ENCODE measurements around the gene BCDIN3D. TPM values are rescaled to one million over a fixed set of nuclear protein-coding genes. Genes with fewer than 3 reads are reported as not detected.

BCDIN3D gene
- total and polyA plus RNA-seq, 9 of the 15 experiments (the other 6 are each of a cell fraction or from before 2014, with no cell fraction given) = 3.7 to 6.9 (median 5.6) TPM

DNA sequence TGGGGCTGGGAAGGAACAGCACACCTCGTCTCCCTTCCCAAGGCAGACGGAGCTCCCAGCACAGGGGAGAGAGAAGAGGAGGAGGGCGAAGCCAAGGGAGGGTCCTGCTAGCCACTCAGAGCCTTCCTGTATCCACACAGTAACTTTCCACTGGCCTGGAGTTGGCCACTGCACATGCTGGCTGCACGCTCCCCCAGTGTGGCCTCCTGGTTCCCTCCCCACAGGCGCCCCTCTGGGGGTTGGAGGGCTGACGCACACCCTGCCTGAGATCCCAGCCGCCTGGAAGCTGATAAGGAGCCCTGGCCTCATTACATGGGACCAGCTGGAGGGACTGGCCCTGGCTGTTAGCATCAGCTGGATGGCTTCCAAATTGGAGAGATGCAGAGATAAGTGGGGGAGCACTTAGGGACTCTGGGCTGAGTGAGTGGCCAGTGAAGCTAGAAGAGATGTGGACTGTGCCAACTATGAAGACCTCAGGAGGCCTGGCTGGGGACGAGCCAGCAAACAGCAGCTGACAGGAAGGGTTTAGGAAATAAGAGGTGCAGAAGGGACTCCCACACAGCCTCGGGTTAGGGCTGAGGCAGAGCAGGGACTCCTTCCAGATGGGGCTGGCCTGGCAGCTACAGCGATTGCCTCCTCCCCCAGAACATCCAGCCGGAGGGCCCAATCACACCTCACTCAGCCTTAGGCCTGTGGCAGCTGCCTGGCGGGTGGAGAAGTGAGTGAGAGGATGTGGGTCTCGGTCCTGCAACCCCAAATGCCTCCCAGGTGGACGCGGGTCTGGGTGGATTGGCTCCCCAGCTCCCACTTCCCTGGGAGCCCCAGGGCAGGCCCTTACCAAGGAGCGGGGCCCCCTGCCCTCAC is 26.3 kb upstream of the BCDIN3D start (continued):
- TF ChIP-seq, protein P1, sequence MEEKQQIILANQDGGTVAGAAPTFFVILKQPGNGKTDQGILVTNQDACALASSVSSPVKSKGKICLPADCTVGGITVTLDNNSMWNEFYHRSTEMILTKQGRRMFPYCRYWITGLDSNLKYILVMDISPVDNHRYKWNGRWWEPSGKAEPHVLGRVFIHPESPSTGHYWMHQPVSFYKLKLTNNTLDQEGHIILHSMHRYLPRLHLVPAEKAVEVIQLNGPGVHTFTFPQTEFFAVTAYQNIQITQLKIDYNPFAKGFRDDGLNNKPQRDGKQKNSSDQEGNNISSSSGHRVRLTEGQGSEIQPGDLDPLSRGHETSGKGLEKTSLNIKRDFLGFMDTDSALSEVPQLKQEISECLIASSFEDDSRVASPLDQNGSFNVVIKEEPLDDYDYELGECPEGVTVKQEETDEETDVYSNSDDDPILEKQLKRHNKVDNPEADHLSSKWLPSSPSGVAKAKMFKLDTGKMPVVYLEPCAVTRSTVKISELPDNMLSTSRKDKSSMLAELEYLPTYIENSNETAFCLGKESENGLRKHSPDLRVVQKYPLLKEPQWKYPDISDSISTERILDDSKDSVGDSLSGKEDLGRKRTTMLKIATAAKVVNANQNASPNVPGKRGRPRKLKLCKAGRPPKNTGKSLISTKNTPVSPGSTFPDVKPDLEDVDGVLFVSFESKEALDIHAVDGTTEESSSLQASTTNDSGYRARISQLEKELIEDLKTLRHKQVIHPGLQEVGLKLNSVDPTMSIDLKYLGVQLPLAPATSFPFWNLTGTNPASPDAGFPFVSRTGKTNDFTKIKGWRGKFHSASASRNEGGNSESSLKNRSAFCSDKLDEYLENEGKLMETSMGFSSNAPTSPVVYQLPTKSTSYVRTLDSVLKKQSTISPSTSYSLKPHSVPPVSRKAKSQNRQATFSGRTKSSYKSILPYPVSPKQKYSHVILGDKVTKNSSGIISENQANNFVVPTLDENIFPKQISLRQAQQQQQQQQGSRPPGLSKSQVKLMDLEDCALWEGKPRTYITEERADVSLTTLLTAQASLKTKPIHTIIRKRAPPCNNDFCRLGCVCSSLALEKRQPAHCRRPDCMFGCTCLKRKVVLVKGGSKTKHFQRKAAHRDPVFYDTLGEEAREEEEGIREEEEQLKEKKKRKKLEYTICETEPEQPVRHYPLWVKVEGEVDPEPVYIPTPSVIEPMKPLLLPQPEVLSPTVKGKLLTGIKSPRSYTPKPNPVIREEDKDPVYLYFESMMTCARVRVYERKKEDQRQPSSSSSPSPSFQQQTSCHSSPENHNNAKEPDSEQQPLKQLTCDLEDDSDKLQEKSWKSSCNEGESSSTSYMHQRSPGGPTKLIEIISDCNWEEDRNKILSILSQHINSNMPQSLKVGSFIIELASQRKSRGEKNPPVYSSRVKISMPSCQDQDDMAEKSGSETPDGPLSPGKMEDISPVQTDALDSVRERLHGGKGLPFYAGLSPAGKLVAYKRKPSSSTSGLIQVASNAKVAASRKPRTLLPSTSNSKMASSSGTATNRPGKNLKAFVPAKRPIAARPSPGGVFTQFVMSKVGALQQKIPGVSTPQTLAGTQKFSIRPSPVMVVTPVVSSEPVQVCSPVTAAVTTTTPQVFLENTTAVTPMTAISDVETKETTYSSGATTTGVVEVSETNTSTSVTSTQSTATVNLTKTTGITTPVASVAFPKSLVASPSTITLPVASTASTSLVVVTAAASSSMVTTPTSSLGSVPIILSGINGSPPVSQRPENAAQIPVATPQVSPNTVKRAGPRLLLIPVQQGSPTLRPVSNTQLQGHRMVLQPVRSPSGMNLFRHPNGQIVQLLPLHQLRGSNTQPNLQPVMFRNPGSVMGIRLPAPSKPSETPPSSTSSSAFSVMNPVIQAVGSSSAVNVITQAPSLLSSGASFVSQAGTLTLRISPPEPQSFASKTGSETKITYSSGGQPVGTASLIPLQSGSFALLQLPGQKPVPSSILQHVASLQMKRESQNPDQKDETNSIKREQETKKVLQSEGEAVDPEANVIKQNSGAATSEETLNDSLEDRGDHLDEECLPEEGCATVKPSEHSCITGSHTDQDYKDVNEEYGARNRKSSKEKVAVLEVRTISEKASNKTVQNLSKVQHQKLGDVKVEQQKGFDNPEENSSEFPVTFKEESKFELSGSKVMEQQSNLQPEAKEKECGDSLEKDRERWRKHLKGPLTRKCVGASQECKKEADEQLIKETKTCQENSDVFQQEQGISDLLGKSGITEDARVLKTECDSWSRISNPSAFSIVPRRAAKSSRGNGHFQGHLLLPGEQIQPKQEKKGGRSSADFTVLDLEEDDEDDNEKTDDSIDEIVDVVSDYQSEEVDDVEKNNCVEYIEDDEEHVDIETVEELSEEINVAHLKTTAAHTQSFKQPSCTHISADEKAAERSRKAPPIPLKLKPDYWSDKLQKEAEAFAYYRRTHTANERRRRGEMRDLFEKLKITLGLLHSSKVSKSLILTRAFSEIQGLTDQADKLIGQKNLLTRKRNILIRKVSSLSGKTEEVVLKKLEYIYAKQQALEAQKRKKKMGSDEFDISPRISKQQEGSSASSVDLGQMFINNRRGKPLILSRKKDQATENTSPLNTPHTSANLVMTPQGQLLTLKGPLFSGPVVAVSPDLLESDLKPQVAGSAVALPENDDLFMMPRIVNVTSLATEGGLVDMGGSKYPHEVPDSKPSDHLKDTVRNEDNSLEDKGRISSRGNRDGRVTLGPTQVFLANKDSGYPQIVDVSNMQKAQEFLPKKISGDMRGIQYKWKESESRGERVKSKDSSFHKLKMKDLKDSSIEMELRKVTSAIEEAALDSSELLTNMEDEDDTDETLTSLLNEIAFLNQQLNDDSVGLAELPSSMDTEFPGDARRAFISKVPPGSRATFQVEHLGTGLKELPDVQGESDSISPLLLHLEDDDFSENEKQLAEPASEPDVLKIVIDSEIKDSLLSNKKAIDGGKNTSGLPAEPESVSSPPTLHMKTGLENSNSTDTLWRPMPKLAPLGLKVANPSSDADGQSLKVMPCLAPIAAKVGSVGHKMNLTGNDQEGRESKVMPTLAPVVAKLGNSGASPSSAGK (IDR thresholded peaks at IDR 0.05) = peak; percentile 92
- TF ChIP-seq SIRT6 (IDR thresholded peaks at IDR 0.05; ENCODE audit: low read depth, low read length) = no peak
- TF ChIP-seq, protein P2, sequence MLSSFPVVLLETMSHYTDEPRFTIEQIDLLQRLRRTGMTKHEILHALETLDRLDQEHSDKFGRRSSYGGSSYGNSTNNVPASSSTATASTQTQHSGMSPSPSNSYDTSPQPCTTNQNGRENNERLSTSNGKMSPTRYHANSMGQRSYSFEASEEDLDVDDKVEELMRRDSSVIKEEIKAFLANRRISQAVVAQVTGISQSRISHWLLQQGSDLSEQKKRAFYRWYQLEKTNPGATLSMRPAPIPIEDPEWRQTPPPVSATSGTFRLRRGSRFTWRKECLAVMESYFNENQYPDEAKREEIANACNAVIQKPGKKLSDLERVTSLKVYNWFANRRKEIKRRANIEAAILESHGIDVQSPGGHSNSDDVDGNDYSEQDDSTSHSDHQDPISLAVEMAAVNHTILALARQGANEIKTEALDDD (IDR thresholded peaks at IDR 0.05) = no peak
- no peak for TF ChIP-seq PHTF2 (CRISPR knock-in tag; IDR thresholded peaks at IDR 0.05)
- no peak; the same call in 1 of the 2 replicates for TF ChIP-seq ZNF274 (IDR thresholded peaks at IDR 0.05; ENCODE audit: borderline replicate concordance, low read depth, low read length)
- no peak for TF ChIP-seq ESRRB (CRISPR knock-in tag; IDR thresholded peaks at IDR 0.05; ENCODE audit: borderline replicate concordance)
- no peak for TF ChIP-seq KLF1 (tag; IDR thresholded peaks at IDR 0.05)
- TF ChIP-seq CXXC5 (CRISPR knock-in tag; IDR thresholded peaks at IDR 0.05) = peak; percentile 96
- no peak for TF ChIP-seq SNRNP70 (optimal IDR thresholded peaks at IDR 0.05; ENCODE audit: low read depth, low read length)
- no peak for TF ChIP-seq PURB (CRISPR knock-in tag; IDR thresholded peaks at IDR 0.05; ENCODE audit: low read depth)
- TF ChIP-seq ZNF41 (CRISPR knock-in tag; conservative IDR thresholded peaks at IDR 0.05) = peak; percentile 75
- TF ChIP-seq, protein P3, sequence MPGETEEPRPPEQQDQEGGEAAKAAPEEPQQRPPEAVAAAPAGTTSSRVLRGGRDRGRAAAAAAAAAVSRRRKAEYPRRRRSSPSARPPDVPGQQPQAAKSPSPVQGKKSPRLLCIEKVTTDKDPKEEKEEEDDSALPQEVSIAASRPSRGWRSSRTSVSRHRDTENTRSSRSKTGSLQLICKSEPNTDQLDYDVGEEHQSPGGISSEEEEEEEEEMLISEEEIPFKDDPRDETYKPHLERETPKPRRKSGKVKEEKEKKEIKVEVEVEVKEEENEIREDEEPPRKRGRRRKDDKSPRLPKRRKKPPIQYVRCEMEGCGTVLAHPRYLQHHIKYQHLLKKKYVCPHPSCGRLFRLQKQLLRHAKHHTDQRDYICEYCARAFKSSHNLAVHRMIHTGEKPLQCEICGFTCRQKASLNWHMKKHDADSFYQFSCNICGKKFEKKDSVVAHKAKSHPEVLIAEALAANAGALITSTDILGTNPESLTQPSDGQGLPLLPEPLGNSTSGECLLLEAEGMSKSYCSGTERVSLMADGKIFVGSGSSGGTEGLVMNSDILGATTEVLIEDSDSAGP (CRISPR knock-in tag; IDR thresholded peaks at IDR 0.05) = no peak
